HG03280 (cell line): ENCODE results near the gene FBXO36.
A peak's percentile ranks its signal among the peaks of the same experiment; 100 is the strongest.
"Not testable (repeated sequence)": the region's sequence is repeated elsewhere in the genome, so short reads cannot be mapped to it uniquely, and the experiment has no call there.

ENCODE experiments used
- ATAC-seq: cut with Tn5 transposase; IDR thresholded peaks from one replicate; pipeline ENCODE4 v1.9.1; 2021; ENCODE audit warnings: mild to moderate bottlenecking, moderate library complexity; ENCODE audit not compliant: unreplicated experiment

FBXO36 gene

GRCh38 chr2:229922449-229923386 is at the start of gene FBXO36:
TSS of gene FBXO36 (plus strand) at chr2:229922503. CDS start at chr2:229922514, 11 bp downstream.
- ATAC-seq, result peak; percentile 67

- ATAC-seq, result no peak
Measured at GRCh38 chr2:229873123-229873581, 49.2 kb upstream of the FBXO36 start.

- no peak for ATAC-seq
Measured at GRCh38 chr2:229874647-229875046, 47.7 kb upstream of the FBXO36 start.

DNA sequence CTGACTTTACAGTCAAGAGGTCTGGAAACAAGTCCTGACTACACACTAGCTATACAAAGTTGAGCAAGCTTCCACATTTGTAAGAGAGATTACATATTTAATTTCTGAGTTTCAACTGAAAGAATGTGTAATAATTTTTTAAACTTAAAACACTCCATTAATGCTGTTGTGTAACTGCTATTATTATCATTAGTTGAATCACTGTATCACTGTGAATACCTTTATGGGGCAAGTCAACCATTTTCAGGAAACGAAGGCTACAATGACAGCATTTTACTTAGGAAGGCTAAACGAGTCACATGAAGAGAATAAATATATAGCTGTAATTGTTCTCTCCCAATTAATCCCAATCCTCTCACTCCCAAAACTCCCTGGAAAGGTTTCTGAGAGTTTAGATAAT is 46.8 kb upstream of the FBXO36 start:
- no peak for ATAC-seq

- ATAC-seq, result no peak
Measured at GRCh38 chr2:229879191-229879950, 42.9 kb upstream of the FBXO36 start.

DNA sequence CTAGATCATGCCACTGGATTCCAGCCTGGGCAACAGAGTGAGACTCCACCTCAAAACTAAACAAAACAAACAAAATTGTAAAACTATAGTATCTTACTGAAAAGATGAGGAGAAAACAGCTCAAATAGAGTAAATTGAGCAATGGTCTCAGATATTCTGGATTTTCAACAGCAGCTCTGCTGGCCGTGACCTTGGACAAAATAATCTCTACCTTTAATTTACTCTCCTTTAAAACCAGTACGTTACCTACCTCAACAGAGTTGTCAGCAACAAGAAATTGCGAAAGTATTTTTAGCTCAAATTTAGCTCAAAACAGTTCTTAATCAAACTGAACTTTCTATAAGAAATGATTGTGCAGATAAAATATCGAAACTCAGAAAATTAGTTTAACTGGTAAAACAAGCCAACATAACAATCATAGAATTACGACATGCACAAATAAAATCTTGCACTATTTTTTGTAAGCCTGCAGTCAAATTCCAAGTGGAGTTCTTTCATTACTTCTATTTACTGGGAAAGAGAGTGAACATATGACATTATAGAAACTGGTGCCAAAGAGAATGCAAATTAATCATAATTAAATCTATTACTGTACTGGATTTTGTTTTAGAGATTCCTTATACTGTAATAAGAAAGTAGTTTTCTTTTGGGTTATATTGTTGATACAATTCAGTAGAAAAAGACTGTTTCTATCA is 41.3 kb upstream of the FBXO36 start:
- ATAC-seq, result no peak

DNA sequence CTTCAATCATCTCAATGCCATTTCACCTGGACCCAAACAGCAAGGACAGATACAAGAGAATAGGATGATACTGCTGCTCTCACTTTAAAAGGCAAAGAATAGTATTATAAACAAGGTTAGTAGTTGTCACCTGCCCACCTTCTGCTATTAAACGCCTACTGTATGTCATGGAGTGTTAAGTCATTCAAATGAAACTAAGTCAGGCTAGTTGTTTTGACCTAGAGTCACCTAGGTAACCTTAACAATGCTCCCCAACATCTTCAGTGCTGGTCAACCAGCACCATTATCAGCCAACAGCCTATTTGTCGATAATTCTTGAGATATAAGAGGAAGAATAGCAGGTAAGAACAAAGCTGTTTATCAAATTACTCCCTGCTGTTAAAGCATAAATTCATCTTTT is 39.7 kb upstream of the FBXO36 start:
- no peak for ATAC-seq

DNA sequence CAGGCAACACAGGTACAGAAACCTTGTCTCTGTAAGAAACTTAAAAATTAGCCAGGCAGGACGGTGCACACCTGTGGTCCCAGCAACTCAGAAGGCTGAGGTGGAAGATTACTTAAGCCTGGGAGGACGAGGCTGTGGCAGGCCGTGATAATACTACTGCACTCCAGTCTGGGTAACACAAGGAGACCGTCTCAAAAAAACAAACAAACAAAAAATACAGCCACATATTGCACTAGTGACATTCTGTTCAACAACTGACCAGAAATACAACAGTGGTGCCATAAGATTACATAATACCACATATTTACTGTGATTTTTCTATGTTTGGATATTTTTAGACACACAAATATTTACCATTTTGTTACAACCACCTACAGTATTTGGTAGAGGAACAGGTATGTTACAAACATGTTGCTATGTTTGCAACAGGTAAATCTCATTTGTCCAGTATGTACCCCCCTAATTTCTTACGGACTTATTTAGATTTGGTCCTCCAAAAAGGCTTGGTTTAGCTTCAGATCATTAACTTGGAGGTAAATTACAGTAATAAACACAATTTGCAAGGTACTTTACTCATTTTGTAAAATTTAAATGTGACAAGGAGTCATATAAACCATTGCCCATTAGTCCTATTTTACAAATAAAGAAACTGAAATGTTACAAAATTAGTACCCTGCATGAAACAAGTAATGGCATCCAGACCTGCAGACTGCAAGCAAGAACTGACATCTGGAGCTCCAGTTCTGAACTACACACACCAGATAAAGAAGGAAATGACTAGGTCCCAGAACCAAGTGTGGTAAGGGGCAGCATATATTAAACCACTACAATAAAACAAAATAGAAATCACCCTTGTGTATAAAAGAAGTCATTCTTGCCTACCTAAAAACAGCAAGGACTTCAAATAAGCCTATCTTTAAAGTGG is 37.3 kb upstream of the FBXO36 start:
- ATAC-seq, result peak; percentile 71

DNA sequence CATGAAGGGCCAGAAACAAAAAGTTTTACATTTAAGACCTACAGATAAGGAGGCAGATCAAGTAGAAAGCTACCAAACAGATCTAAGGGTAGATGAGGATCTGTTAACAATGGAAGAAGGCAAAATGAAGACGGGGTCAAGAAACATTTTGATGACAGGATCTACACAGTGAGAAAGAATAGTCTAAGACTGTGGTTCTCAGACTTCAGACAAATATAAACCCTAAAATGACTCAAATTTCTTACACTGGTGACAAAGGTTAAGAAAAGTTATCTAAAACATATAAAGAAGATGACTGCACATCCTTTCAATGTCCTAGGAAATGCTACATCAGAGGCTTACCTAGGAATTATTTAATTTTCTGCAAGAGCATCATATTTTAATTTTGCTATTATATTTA is 34.9 kb upstream of the FBXO36 start:
- no peak for ATAC-seq

- no peak for ATAC-seq
Measured at GRCh38 chr2:229888031-229888430, 34.3 kb upstream of the FBXO36 start.

GRCh38 chr2:229889023-229889422 is 33.3 kb upstream of the FBXO36 start:
- no peak for ATAC-seq

- no peak for ATAC-seq
Measured at GRCh38 chr2:229896857-229897256, 25.4 kb upstream of the FBXO36 start.

GRCh38 chr2:229899604-229900003 is 22.7 kb upstream of the FBXO36 start:
- ATAC-seq, result no peak

DNA sequence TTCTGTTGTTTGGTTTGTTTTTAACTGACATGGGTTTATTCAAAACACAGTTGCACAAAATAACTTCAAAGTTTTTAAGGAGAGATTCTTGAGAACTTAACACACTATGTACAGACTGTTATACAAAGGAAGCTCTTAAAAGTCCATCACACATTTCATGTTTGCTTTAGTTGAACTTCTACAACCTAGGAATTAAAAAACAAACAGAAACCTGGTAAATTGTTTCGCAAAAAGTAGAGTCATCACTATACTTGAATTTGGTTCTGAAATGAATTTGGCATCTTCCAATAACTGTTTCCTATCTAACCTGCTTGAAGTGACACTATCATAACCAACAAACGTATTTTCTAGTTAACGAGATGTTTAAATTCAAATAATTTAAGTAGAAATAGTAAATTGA is 22.3 kb upstream of the FBXO36 start:
- no peak for ATAC-seq

DNA sequence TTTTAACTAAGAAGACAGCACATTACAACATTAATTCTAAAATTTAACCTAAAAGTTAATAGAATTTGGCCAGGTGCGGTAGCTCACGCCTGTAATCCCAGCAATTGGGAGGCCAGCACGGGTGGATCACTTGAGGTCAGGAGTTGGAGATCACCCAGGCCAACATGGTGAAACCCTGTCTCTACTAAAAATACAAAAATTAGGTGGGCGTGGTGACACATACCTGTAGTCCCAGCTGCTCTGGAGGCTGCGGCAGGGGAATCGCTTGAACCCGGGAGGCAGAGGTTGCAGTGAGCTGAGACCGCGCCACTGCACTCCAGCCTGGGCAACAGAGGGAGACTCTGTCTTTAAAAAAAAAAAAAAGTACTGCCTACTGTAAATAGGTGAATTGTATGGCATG is 21.8 kb upstream of the FBXO36 start:
- not testable (repeated sequence) for ATAC-seq

DNA sequence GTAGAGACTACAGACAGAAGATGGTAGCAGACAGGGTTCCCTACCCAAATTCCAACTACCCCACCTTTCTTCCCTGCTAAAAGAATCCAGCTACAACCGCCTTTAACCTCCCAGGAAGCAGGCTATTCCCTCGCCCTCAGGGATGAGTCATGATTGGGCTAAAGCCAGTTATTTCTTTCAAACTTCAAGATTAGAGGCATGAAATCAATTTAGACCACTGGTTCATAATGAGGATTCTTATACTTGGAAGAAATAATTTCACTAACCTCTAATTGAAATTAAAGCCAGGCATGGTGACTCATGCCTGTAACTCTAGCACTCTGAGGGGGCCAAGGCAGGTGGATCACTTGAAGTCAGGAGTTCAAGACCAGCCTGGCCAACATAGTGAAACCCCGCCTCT is 20.5 kb upstream of the FBXO36 start:
- ATAC-seq, result no peak

- no peak for ATAC-seq
Measured at GRCh38 chr2:229903037-229903436, 19.3 kb upstream of the FBXO36 start.

- no peak for ATAC-seq
Measured at GRCh38 chr2:229905601-229906000, 16.7 kb upstream of the FBXO36 start.

DNA sequence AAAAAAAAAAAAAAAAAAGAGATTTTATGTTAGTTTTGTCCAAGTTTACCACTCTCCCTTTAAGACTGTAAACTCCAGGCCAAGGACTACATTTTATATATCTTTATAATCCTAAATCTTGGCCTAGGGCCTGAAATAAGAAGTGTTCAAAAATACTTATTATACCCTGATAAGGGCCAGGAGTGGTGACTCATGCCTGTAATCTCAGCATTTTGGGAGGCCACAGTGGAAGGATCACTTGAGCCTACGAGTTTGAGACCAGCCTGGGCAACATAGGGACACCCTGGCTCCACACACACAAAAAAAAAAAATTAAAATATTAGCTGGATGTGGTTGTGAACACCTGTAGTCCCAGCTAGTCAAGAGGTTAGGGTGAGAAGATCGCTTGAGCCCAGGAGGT is 13.2 kb upstream of the FBXO36 start:
- no peak for ATAC-seq

DNA sequence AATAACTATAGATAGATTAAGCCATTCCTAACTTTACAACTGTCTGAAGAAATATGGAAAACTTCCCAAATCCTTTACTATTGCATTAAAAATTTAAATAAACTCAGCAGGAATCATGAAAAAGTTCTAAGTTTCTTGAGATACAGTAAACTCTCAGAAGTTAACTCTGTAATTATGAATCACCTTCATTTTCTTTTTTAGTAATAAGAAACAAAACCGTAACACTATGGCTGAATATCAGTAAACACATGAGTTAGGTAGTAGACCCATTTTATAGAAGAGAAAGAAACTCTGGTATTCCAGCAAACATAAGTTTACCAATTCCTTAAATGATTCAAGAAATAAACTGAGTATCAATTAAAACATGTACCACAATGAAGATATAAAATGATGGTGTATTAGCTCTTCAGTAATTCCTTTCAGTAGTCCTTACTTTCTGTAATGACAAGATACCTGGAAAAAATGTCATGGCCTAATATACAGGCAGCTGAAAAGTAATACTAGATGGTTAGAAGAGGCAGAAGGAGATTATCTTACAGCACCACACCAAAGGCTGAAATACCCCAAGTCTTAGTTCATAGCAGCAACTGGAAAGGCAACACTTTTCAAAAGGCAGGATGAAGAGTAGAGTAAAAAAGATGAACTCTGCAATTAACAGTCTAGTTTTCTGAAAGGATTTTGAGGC is 12.0 kb upstream of the FBXO36 start:
- peak; percentile 9 for ATAC-seq
